ENCODE data around the gene SHROOM2.

DNA sequence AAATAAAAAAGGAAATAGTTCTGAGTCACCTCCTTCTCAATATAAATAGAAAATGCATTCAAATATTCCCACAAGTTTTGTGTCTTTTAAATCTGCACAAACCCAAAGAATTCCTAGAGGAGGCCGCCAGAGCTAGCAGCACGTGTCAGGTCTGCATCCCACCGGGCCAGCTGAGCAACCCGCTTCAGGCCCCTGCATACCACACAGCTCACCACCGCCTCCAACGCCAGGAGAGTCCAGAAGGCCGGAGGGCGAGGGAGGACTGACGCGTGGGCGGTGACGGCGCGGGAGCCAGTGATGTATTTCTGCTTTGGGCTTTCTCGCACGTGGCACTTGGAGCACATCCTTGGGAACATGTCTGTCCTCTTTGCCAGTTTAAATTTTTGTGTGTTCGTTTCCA, 119.1 kb downstream of the SHROOM2 start:
- TF ChIP-seq, protein P1, sequence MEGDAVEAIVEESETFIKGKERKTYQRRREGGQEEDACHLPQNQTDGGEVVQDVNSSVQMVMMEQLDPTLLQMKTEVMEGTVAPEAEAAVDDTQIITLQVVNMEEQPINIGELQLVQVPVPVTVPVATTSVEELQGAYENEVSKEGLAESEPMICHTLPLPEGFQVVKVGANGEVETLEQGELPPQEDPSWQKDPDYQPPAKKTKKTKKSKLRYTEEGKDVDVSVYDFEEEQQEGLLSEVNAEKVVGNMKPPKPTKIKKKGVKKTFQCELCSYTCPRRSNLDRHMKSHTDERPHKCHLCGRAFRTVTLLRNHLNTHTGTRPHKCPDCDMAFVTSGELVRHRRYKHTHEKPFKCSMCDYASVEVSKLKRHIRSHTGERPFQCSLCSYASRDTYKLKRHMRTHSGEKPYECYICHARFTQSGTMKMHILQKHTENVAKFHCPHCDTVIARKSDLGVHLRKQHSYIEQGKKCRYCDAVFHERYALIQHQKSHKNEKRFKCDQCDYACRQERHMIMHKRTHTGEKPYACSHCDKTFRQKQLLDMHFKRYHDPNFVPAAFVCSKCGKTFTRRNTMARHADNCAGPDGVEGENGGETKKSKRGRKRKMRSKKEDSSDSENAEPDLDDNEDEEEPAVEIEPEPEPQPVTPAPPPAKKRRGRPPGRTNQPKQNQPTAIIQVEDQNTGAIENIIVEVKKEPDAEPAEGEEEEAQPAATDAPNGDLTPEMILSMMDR (conservative IDR thresholded peaks at IDR 0.05 in 1 of 2, IDR thresholded peaks at IDR 0.05 in 1 of 2; ENCODE audit: low read depth in 1 of 2, low read length in 2 of 2): no peak
- TF ChIP-seq EZH2 (IDR thresholded peaks at IDR 0.05; ENCODE audit: low read length, missing control alignments): no peak
